22Rv1 (cell line): ENCODE results near the gene CAMK1D.

Source experiments
- H3K27ac ChIP-seq: fragments of 450-650 bp; 2 replicates; pipeline ENCODE4 v1.5.1; 2017
- ZFX ChIP-seq: fragments of 450-650 bp; IDR thresholded peaks from 2 replicates; pipeline ENCODE4 v1.6.1; 2017; ENCODE audit warnings: antibody characterized with exemption, borderline replicate concordance
- TF ChIP-seq, protein P1 (sequence below): fragments of 450-650 bp; IDR thresholded peaks from 2 replicates; pipeline ENCODE4 v1.5.1; 2017; ENCODE audit warnings: mild to moderate bottlenecking

CAMK1D gene

DNA sequence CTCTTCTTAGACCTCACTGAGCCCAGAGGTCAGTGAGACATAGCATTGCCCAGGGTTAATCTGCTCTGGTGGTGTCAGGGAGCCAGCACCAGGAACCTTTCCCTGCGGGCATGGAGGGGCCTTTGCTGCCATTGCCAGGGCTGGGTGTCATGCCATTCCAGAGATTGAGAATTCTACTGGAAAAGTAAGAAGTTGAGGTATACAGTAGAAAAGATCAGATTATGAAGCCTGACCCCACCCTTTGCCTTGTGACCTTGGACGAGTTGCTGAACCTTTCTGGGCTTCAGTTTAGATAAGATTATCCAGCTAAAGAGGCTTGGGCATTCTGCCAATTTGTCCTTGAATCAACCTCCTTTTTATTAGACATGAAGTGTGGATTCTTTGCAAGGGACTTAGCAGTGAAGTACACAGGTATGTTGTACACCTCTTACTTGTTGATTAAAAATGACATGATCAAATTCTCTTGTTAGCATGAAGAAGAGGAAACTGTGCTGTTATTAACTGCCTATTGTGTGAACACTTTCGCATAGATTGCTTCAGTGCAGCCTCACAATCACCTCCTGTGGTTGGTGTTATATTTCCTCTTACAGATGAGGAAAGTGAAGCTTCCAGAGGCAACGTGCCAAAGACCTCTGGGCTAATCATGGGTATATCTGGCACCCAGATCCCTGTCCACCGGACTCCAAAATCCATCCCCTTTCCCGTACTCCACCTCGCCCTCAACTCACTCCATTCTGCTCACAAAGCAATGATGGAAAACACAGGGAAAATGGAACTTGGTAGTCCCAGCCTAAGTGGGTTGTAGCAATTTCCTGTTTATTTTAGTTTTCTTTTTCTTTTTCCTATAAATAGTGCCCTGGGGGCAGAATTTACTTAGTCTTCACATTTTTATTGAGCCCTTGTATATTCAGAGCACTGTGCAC, 151.3 kb downstream of the CAMK1D start:
- TF ChIP-seq ZFX, result no peak
- TF ChIP-seq, protein P1, sequence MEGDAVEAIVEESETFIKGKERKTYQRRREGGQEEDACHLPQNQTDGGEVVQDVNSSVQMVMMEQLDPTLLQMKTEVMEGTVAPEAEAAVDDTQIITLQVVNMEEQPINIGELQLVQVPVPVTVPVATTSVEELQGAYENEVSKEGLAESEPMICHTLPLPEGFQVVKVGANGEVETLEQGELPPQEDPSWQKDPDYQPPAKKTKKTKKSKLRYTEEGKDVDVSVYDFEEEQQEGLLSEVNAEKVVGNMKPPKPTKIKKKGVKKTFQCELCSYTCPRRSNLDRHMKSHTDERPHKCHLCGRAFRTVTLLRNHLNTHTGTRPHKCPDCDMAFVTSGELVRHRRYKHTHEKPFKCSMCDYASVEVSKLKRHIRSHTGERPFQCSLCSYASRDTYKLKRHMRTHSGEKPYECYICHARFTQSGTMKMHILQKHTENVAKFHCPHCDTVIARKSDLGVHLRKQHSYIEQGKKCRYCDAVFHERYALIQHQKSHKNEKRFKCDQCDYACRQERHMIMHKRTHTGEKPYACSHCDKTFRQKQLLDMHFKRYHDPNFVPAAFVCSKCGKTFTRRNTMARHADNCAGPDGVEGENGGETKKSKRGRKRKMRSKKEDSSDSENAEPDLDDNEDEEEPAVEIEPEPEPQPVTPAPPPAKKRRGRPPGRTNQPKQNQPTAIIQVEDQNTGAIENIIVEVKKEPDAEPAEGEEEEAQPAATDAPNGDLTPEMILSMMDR, result no peak
- no peak overlapping the region for H3K27ac ChIP-seq

DNA sequence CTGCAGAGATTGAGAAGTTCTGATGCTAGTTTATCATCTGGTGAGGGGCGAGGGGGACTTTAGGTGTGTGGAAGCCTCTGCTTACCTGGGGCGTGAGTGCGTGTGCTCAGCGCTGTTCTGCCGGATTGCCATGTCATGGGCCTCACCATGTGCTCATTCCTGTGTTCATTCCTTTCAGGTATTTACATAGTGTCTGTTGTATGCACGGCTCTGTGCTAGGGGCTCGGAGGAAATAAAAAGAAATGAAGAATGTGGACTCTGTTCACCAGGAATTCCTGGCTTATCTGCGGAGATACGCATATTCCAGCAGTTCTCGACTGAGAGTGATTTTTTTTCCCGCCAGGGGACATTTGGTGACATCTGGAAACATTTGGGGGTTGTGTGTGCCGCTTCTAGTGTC, 152.0 kb downstream of the CAMK1D start:
- TF ChIP-seq, protein P1, result no peak
- TF ChIP-seq ZFX, result no peak
- no peak overlapping the region for H3K27ac ChIP-seq

DNA sequence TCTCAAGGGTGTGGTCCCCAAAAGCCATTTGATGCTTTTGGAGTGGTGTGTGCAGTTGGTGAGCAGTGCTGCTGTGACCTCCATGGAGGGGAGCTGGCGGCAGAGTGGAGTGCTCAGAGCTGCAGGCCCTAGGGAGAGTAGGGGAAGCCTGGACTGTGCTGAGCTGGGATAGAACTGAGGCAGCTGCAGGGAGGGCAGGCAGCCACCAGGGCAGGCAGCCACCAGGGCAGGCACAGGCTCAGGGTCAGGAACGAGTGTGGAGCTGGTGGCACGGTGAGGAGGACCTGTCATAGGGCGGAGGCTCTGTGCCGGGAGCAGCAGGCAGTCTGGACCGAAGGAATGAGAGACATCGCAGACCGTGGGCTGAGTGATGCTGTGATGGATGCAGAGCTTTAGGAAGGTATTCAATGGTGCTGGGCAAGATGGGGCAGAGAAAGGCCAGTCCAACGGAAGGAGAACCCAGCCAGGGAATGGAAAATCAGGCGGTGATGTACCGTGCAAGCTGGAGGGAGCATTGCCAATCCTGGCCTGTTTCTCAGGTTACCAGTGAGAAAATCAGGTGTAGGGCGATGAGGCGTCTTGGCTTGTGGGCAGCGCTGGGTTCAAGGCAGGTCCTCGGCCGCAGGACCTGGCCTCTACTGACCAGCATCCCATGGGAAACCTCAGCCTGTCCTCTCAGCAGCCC, 152.6 kb downstream of the CAMK1D start:
- H3K27ac ChIP-seq, result no peak overlapping the region
- TF ChIP-seq, protein P1, result no peak
- TF ChIP-seq ZFX, result no peak

DNA sequence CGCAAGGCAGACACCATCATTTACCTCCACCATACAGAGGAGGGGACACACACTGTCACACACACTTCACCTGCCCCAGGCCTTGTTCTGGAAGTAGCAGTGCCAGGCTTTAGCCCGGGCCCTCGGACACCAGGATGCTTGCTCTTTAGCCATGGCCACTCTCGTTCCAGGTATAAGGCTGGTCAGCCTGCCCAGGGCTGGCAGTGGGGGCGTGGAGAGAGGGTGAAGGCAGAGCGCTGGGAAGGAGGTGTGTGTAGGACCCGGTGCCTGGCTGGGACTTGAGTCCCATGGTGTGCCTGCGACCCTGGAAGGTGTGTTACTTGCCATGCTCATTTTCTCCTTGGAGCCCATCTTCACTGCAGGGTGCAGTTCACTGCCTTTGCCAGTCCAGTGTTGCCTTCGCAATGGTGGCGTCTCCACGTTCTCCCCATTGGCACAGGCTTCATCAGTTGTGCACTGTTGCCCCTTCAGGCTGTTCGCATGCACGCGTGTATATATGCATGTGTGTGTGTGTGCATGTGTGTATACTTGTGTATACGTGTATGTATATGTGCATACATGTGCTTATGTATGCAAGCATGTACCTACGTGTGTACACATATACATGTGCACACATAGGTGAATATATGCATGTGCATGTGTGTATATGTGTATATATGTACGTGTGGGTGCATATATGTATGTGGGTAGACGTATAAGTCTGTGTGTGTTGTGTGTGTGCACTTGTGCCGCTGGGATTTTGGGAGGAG, 153.4 kb downstream of the CAMK1D start:
- TF ChIP-seq ZFX, result no peak
- TF ChIP-seq, protein P1, result no peak
- no peak overlapping the region for H3K27ac ChIP-seq

DNA sequence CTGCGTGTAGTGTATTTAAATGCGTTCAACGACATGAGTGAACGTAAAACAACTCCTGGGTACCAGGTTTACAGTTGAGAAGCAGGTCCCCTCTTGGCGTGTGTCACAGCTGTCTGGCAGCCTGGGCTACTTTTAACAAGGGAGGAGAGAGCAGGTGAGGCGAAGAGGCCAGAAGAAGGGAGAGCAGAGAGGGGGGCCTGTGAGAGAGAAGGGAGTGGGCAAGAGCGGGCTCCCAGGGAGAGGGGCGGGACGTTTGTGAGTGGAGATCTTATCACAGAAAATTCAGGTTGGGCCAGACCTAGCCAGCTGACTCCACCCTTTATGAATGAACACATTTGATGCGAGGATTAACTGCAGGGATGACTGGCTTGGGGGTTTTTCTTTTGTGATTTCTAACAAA, 154.0 kb downstream of the CAMK1D start:
- TF ChIP-seq ZFX, result no peak
- TF ChIP-seq, protein P1, result no peak
- no peak overlapping the region for H3K27ac ChIP-seq

DNA sequence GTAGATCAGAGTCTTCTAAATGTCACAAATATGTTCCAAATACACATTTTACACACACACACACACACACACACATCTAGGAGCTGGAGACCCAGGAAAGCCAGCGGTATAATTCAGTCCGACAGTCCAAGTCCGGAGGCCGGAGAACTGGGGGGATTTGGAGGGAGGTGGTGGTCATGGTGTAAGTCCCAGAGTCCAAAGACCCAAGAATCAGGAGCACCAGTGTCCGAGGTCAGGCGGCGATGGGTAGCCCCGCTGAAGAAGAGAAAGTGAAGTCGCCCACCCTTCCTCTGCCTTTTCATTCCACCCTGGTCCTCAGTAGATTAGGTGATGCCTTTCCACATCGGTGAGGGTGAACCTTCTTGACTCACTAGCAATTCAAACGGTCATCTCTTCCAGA, 154.8 kb downstream of the CAMK1D start:
- TF ChIP-seq, protein P1, result no peak

GRCh38 chr10:12504628-12505027, 155.3 kb downstream of the CAMK1D start:
- H3K27ac ChIP-seq, result no peak overlapping the region
- TF ChIP-seq, protein P1, result no peak
- TF ChIP-seq ZFX, result no peak

More for the DNA sequence above, 154.8 kb downstream of the CAMK1D start:
- no peak overlapping the region for H3K27ac ChIP-seq
